Muscle of leg (tissue), 11 donors: ENCODE results near the gene PTPRK. TPM values are rescaled to one million over a fixed set of nuclear protein-coding genes. Genes with fewer than 3 reads are reported as not detected.

Experiments used
- DNase-seq: peaks from one replicate; pipeline ENCODE4 v3.0.0; 2013
- H3K27ac ChIP-seq: one replicate; pipeline ENCODE4 v1.5.1; 2013; ENCODE audit warnings: mild to moderate bottlenecking, low read length, control low read depth
- H3K27me3 ChIP-seq: one replicate; pipeline ENCODE4 v1.6.1; 2013; ENCODE audit warnings: low read length; ENCODE audit not compliant: control insufficient read depth, insufficient read depth
- H3K36me3 ChIP-seq: one replicate; pipeline ENCODE4 v1.6.1; 2013; ENCODE audit warnings: low read length; ENCODE audit not compliant: control insufficient read depth, insufficient read depth
- H3K4me1 ChIP-seq: one replicate; pipeline ENCODE4 v1.6.1; 2013; ENCODE audit warnings: low read length; ENCODE audit not compliant: control insufficient read depth, insufficient read depth
- H3K4me3 ChIP-seq: one replicate; pipeline ENCODE4 v1.5.1; 2013; ENCODE audit warnings: low read length, control low read depth
- H3K9me3 ChIP-seq: replicated peaks from 2 replicates; pipeline ENCODE4 v1.6.1; 2013; ENCODE audit warnings: low read depth, low read length; ENCODE audit not compliant: control insufficient read depth
- WGBS: methylation state at CpG from one replicate; pipeline ENCODE4 v1.1.5; 2013; ENCODE audit warnings: missing lambda C conversion rate; ENCODE audit not compliant: insufficient coverage; 5-methylcytosine and 5-hydroxymethylcytosine counted together
- polyA plus RNA-seq, 8 donors: library from polyadenylated mRNA; unstranded; fragments of 120-200 nt; gene quantifications; one replicate each; pipeline versions ENCODE4 v1.2.1 to v1.2.3, GENCODE V29; 2013; ENCODE audit warnings: inconsistent platforms in 1 of 8, low replicate concordance in 1 of 8; ENCODE audit not compliant: insufficient read length in 8 of 8, insufficient read depth in 1 of 8
- total RNA-seq: library from RNA; stranded (reverse); fragments of 120-200 nt; gene quantifications from one replicate; pipeline ENCODE4 v1.2.4, GENCODE V29; 2013

Gene PTPRK
- total and polyA plus RNA-seq, 9 donors = 14.4 to 21.8 (median 18.2) TPM

- DNase-seq = no peak
- no CpG with 5 or more reads among the region's 5 CpGs for WGBS
- no peaks in the 10 kb centered on the region for H3K36me3 ChIP-seq
- no peaks in the 10 kb centered on the region for H3K4me1 ChIP-seq
- H3K27me3 ChIP-seq = no peaks in the 10 kb centered on the region
- no peaks in the 10 kb centered on the region for H3K9me3 ChIP-seq
- H3K27ac ChIP-seq = no peak overlapping the region
- no peak overlapping the region for H3K4me3 ChIP-seq
These were observed 303.5 kb downstream of the PTPRK start for GRCh38 chr6:128216917-128217316.

- H3K9me3 ChIP-seq = no peaks in the 10 kb centered on the region
- WGBS = 93% methylated on average over 2 of the region's 3 CpGs
- no peak for DNase-seq
- no peak overlapping the region for H3K4me3 ChIP-seq
- H3K4me1 ChIP-seq = no peaks in the 10 kb centered on the region
- no peak overlapping the region for H3K27ac ChIP-seq
- no peaks in the 10 kb centered on the region for H3K36me3 ChIP-seq
- H3K27me3 ChIP-seq = no peaks in the 10 kb centered on the region
These were observed 310.6 kb downstream of the PTPRK start for GRCh38 chr6:128209771-128210170.

- DNase-seq = no peak
- 60% methylated on average over 1 of the region's 5 CpGs for WGBS
- H3K27me3 ChIP-seq = no peaks in the 10 kb centered on the region
These were observed 311.4 kb downstream of the PTPRK start for GRCh38 chr6:128208851-128209580.

DNA sequence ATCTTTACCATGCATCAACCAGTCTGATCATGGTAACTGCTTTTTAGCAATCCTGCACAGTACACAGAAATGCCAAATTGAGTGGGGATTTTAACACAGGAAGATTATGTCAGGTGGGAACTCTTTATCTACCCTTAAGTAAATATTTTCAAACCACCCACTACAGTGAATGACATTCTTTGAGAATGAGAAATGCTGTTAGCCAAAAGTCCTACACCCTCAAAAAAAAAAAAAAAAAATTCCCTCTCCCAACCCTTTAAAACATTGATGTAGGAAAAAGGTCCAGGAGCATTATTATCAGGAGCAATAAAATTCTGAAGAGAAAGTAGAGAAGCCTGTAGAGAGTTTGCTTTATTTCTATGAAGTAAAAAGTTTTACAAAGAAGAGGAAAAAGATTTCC, 312.3 kb downstream of the PTPRK start:
- no peak overlapping the region for H3K4me3 ChIP-seq
- DNase-seq = no peak
- H3K27me3 ChIP-seq = no peaks in the 10 kb centered on the region
- H3K9me3 ChIP-seq = no peaks in the 10 kb centered on the region
- no peaks in the 10 kb centered on the region for H3K36me3 ChIP-seq
- no peaks in the 10 kb centered on the region for H3K4me1 ChIP-seq
- H3K27ac ChIP-seq = no peak overlapping the region

More at GRCh38 chr6:128208851-128209580, 311.4 kb downstream of the PTPRK start:
- no peaks in the 10 kb centered on the region for H3K9me3 ChIP-seq
- no peak overlapping the region for H3K27ac ChIP-seq
- no peak overlapping the region for H3K4me3 ChIP-seq
- no peaks in the 10 kb centered on the region for H3K36me3 ChIP-seq
- no peaks in the 10 kb centered on the region for H3K4me1 ChIP-seq

DNA sequence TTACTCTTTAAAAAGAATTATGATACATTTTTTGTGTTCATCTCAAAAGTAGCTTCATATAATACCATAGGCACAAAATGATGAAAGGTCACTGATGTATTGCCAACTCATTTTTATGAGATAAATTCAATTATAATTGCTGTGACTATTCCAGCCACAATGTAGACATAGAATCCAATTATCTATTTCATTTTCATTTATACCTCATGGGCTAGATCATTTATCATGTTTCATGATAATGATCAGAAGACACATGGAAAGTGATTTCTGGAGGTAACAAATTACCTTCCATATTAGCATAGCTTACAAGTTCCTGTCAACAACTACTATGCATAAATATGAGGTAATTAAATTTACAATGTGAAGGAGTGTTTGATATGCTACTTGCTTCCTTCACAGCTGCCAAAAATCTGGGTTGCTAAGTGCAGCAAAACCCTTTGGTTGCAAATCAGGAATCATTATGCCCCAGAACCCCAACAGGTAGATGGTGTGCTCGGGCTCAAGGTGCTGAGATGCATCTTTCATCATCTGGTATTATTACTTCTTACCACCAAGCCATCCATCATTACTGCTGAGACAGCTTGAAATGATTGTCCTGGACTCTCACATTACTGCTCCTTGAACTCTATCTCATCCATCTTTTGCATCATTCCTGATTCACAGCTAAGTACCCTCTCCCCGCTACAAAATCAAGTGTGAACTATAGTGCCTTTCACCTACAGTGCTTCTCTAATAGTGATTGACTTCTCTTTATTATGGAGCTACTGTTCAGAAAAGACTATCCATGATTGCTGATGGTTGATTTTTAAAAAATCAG, 313.6 kb downstream of the PTPRK start:
- no peaks in the 10 kb centered on the region for H3K4me1 ChIP-seq
- 75% methylated on average over 1 of the region's 2 CpGs for WGBS
- H3K27me3 ChIP-seq = no peaks in the 10 kb centered on the region
- H3K9me3 ChIP-seq = no peaks in the 10 kb centered on the region
- no peak overlapping the region for H3K4me3 ChIP-seq
- DNase-seq = no peak
- H3K36me3 ChIP-seq = no peaks in the 10 kb centered on the region
- H3K27ac ChIP-seq = no peak overlapping the region

- no peaks in the 10 kb centered on the region for H3K27me3 ChIP-seq
- H3K9me3 ChIP-seq = no peaks in the 10 kb centered on the region
- no peak overlapping the region for H3K27ac ChIP-seq
- H3K4me3 ChIP-seq = no peak overlapping the region
- no peaks in the 10 kb centered on the region for H3K4me1 ChIP-seq
- no CpG with 5 or more reads among the region's 3 CpGs for WGBS
- H3K36me3 ChIP-seq = no peaks in the 10 kb centered on the region
- DNase-seq = no peak
These were observed 315.8 kb downstream of the PTPRK start for GRCh38 chr6:128204616-128205015.

DNA sequence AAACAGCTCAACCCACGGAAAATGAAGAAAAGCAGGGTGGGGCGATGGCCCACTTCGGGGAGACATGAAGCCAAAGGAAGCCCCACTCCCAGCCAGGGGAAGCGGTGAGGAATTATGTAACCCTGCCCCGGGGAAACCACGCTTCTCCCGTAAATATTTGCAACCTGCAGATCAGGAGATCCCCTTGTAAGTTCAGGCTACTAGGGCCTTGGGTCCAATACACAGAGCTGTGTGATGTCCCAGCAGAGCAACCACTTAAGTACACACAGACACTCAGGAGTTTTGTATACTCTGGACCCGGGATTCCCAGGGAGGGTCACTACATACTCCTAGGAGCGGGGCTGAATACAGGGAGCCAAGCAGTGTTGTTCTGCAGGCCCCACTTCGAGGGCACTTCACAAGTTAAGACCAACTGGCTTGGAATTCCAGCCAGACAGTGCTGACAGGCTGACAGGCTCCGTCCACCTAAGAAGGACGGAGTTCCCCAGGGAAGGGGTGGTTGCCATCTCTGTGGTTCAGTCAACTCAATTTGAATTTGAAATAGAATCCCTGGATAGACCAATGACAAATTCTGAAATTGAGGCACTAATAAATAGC, 318.1 kb downstream of the PTPRK start:
- H3K4me1 ChIP-seq = no peaks in the 10 kb centered on the region
- no peaks in the 10 kb centered on the region for H3K27me3 ChIP-seq
- H3K27ac ChIP-seq = no peak overlapping the region
- no peaks in the 10 kb centered on the region for H3K9me3 ChIP-seq
- DNase-seq = no peak
- H3K4me3 ChIP-seq = no peak overlapping the region
- 87% methylated on average over 9 of the region's 12 CpGs for WGBS
- H3K36me3 ChIP-seq = no peaks in the 10 kb centered on the region

DNA sequence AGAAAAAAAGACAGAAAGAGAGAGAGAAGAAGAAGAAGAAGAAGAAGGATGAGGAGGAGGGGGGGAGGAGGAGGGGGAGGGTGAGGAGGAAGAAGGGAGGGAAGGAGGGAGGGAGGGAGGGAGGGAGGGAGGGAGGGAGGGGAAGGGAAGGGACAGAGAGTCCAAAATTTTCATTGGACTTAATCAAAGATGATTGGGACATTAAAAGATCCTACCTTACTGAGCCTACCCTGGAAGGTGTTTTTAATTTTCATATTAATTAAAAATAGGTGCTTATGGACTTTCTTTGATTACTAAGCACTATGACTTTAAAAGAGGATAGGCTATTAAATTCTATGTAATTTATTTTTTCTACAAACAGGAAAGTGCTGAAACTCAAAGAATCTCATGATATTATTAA, 319.6 kb downstream of the PTPRK start:
- H3K36me3 ChIP-seq = no peaks in the 10 kb centered on the region
- no peaks in the 10 kb centered on the region for H3K9me3 ChIP-seq
- no peak for DNase-seq
- H3K4me3 ChIP-seq = no peak overlapping the region
- H3K4me1 ChIP-seq = no peaks in the 10 kb centered on the region
- H3K27me3 ChIP-seq = no peaks in the 10 kb centered on the region
- no peak overlapping the region for H3K27ac ChIP-seq

DNA sequence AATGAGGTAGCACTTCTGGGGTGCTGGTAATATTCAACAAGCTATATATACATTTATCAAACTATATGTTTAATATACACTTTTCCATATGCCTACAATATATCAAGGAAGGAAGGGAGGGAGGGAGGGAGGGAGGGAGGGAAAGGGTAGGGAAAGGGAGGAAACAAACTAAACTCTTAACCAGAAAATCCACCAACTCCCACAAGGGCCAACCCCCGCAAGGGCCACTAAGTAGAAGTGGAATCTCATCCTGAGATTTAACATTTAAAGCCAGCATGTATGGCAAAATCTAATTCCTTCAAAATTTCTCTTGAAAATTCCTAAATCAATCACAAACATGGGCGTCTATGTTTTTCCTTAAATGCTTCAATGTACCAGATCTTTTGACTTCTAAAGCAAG, 320.9 kb downstream of the PTPRK start:
- no peaks in the 10 kb centered on the region for H3K36me3 ChIP-seq
- no peak overlapping the region for H3K4me3 ChIP-seq
- DNase-seq = no peak
- no CpG with 5 or more reads among the region's 2 CpGs for WGBS
- H3K9me3 ChIP-seq = no peaks in the 10 kb centered on the region
- H3K4me1 ChIP-seq = no peaks in the 10 kb centered on the region
- H3K27ac ChIP-seq = no peak overlapping the region
- no peaks in the 10 kb centered on the region for H3K27me3 ChIP-seq

- no CpG with 5 or more reads among the region's 3 CpGs for WGBS
These were observed 327.4 kb downstream of the PTPRK start for GRCh38 chr6:128192972-128193371.

More at GRCh38 chr6:128192972-128193371, 327.4 kb downstream of the PTPRK start:
- no peaks in the 10 kb centered on the region for H3K36me3 ChIP-seq
- no peaks in the 10 kb centered on the region for H3K9me3 ChIP-seq
- H3K27ac ChIP-seq = no peak overlapping the region
- no peak overlapping the region for H3K4me3 ChIP-seq
- H3K27me3 ChIP-seq = no peaks in the 10 kb centered on the region
- DNase-seq = no peak
- H3K4me1 ChIP-seq = no peaks in the 10 kb centered on the region
